Measurements from ENCODE around the gene USP37. TPM values are rescaled to one million over a fixed set of nuclear protein-coding genes. Genes with fewer than 3 reads are reported as not detected.

The USP37 gene
- total RNA-seq, 1 experiment from 2014 or later, result 23.5 TPM

DNA sequence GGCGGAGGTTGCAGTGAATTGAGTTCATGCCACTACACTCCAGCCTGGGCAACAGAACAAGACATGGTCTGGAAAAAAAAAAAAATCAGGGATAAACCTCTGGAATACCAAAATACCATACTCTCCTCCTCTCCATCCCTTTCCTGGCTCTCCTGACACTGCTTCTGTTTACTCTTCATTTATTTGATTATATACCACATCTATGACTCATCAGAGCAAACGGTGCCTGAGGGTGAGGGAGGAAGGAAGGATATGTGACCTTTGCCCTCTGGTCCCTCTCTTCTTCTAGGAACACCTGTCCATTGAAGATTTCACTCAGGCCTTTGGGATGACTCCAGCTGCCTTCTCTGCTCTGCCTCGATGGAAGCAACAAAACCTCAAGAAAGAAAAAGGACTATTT is 119.2 kb downstream of the USP37 start:
- H4K20me1 ChIP-seq (ENCODE audit: insufficient read depth), result no peaks in the 10 kb centered on the region
- no peaks in the 10 kb centered on the region for H3K9me2 ChIP-seq (ENCODE audit: insufficient read depth)
- H3K4me2 ChIP-seq (ENCODE audit: low read length), result peak overlapping the region; percentile 9; the same call in 1 of the 2 replicates
- H3K9ac ChIP-seq (ENCODE audit: low read length), result no peak overlapping the region
- DNase-seq (ENCODE audit: low read depth, low spot score), result no peak
- H3K36me3 ChIP-seq (ENCODE audit: control insufficient read depth in 1 of 2, insufficient read depth in 2 of 2, low read length in 2 of 2), result peaks cover 0 to 1% of the 10 kb centered on the region in 2 experiments; a peak in 1 of 4 replicates
- H3K4me3 ChIP-seq (replicated peaks in 1 of 2; ENCODE audit: low read depth in 1 of 2, low read length in 2 of 2), result no peak overlapping the region
- intact Hi-C loops (cut with micrococcal nuclease), result no loop called here
- RAD21 ChIA-PET (ENCODE audit: low non-redundant PET in 1 of 2, low total read pairs in 2 of 2, uncharacterized antibody in 2 of 2, unreplicated experiment in 2 of 2), result no interaction called here
- H3K4me1 ChIP-seq (ENCODE audit: control insufficient read depth in 1 of 2, insufficient read depth in 2 of 2, low read length in 2 of 2), result peaks cover 17% of the 10 kb centered on the region in 2 experiments
- H3K27me3 ChIP-seq (ENCODE audit: insufficient read depth, low read length), result no peaks in the 10 kb centered on the region
- TF ChIP-seq SIN3A (IDR thresholded peaks at IDR 0.05; ENCODE audit: low read depth) (no peak), JUND (IDR thresholded peaks at IDR 0.05) (peak; percentile 29; the same call in 1 of the 2 replicates), CBX3 (IDR thresholded peaks at IDR 0.05; ENCODE audit: low read depth) (no peak), EGR1 (IDR thresholded peaks at IDR 0.05; ENCODE audit: low read depth) (no peak), FOSL1 (IDR thresholded peaks at IDR 0.05; ENCODE audit: low read depth) (peak; percentile 31; the same call in 1 of the 2 replicates), ZFX (IDR thresholded peaks at IDR 0.05) (no peak), YY1 (IDR thresholded peaks at IDR 0.05; ENCODE audit: extremely low read depth, insufficient replicate concordance, low read depth, low read length) (no peak)
- H3K9me3 ChIP-seq (ENCODE audit: control insufficient read depth in 1 of 2, insufficient read depth in 1 of 2, low read depth in 1 of 2, low read length in 2 of 2), result no peaks in the 10 kb centered on the region
- POLR2A ChIA-PET, result no interaction called here
- H3K27ac ChIP-seq (ENCODE audit: low read depth, low read length), result no peak overlapping the region
- CTCF ChIA-PET, result no interaction called here
- peak; percentile 76 for ATAC-seq
- H3K79me2 ChIP-seq (ENCODE audit: insufficient read depth, low read length), result no peaks in the 10 kb centered on the region
- no TSS peak for BruUV-seq (replicated peaks)
- H2AFZ ChIP-seq (ENCODE audit: low read depth, low read length, poor library complexity, severe bottlenecking), result no peak overlapping the region

DNA sequence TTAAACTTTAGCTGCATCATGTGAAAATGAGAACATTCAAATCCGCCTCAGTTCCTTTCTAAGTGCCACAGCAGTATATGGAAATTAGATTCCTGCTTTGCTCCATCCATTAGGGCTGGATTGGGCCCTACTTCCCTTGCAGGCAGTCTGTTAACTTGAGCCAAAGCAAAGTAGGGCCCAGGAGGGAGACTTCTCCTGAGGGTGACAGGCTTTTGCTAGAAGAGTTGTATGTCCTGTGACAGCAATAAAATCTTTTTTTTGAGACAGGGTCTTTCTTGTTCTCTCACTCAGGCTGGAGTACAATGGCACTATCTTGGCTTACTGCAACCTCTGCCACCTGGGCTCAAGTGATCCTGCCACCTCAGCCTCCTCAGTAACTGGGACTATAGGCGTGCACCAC is 121.1 kb downstream of the USP37 start:
- ChIA-PET CTCF (no interaction called here), RAD21 (ENCODE audit: low non-redundant PET in 1 of 2, low total read pairs in 2 of 2, uncharacterized antibody in 2 of 2, unreplicated experiment in 2 of 2) (no interaction called here), POLR2A (no interaction called here)
- no TSS peak for BruUV-seq (replicated peaks)
- Histone ChIP-seq H3K36me3 (ENCODE audit: control insufficient read depth in 1 of 2, insufficient read depth in 2 of 2, low read length in 2 of 2) (no peaks in the 10 kb centered on the region), H3K4me3 (replicated peaks in 1 of 2; ENCODE audit: low read depth in 1 of 2, low read length in 2 of 2) (no peak overlapping the region), H3K4me2 (ENCODE audit: low read length) (no peak overlapping the region), H3K27ac (ENCODE audit: low read depth, low read length) (no peak overlapping the region), H3K9ac (ENCODE audit: low read length) (no peak overlapping the region), H4K20me1 (ENCODE audit: insufficient read depth) (no peaks in the 10 kb centered on the region), H3K9me3 (ENCODE audit: control insufficient read depth in 1 of 2, insufficient read depth in 1 of 2, low read depth in 1 of 2, low read length in 2 of 2) (no peaks in the 10 kb centered on the region), H3K27me3 (ENCODE audit: insufficient read depth, low read length) (no peaks in the 10 kb centered on the region), H2AFZ (ENCODE audit: low read depth, low read length, poor library complexity, severe bottlenecking) (no peak overlapping the region), H3K9me2 (ENCODE audit: insufficient read depth) (no peaks in the 10 kb centered on the region), H3K4me1 (ENCODE audit: control insufficient read depth in 1 of 2, insufficient read depth in 2 of 2, low read length in 2 of 2) (peaks cover 17% of the 10 kb centered on the region in 2 experiments), H3K79me2 (ENCODE audit: insufficient read depth, low read length) (no peaks in the 10 kb centered on the region)
- DNase-seq (ENCODE audit: low read depth, low spot score) (no peak), ATAC-seq (no peak)
- intact Hi-C loops (cut with micrococcal nuclease), result no loop called here
- TF ChIP-seq, protein P1, sequence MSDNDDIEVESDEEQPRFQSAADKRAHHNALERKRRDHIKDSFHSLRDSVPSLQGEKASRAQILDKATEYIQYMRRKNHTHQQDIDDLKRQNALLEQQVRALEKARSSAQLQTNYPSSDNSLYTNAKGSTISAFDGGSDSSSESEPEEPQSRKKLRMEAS (IDR thresholded peaks at IDR 0.05), result no peak
- TF ChIP-seq CEBPB (IDR thresholded peaks at IDR 0.05; ENCODE audit: low read depth), result no peak
- TF ChIP-seq, protein P2, sequence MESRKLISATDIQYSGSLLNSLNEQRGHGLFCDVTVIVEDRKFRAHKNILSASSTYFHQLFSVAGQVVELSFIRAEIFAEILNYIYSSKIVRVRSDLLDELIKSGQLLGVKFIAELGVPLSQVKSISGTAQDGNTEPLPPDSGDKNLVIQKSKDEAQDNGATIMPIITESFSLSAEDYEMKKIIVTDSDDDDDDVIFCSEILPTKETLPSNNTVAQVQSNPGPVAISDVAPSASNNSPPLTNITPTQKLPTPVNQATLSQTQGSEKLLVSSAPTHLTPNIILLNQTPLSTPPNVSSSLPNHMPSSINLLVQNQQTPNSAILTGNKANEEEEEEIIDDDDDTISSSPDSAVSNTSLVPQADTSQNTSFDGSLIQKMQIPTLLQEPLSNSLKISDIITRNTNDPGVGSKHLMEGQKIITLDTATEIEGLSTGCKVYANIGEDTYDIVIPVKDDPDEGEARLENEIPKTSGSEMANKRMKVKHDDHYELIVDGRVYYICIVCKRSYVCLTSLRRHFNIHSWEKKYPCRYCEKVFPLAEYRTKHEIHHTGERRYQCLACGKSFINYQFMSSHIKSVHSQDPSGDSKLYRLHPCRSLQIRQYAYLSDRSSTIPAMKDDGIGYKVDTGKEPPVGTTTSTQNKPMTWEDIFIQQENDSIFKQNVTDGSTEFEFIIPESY (IDR thresholded peaks at IDR 0.05; ENCODE audit: extremely low read depth, insufficient replicate concordance, low read length), result no peak
- no peak for TF ChIP-seq SIN3A (IDR thresholded peaks at IDR 0.05; ENCODE audit: low read depth)
- TF ChIP-seq, protein P3, sequence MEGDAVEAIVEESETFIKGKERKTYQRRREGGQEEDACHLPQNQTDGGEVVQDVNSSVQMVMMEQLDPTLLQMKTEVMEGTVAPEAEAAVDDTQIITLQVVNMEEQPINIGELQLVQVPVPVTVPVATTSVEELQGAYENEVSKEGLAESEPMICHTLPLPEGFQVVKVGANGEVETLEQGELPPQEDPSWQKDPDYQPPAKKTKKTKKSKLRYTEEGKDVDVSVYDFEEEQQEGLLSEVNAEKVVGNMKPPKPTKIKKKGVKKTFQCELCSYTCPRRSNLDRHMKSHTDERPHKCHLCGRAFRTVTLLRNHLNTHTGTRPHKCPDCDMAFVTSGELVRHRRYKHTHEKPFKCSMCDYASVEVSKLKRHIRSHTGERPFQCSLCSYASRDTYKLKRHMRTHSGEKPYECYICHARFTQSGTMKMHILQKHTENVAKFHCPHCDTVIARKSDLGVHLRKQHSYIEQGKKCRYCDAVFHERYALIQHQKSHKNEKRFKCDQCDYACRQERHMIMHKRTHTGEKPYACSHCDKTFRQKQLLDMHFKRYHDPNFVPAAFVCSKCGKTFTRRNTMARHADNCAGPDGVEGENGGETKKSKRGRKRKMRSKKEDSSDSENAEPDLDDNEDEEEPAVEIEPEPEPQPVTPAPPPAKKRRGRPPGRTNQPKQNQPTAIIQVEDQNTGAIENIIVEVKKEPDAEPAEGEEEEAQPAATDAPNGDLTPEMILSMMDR (IDR thresholded peaks at IDR 0.05 in 2 of 3, conservative IDR thresholded peaks at IDR 0.05 in 1 of 3; ENCODE audit: borderline replicate concordance in 1 of 3, insufficient read depth in 1 of 3, low read depth in 2 of 3, low read length in 2 of 3), result no peak
- TF ChIP-seq, protein P4, sequence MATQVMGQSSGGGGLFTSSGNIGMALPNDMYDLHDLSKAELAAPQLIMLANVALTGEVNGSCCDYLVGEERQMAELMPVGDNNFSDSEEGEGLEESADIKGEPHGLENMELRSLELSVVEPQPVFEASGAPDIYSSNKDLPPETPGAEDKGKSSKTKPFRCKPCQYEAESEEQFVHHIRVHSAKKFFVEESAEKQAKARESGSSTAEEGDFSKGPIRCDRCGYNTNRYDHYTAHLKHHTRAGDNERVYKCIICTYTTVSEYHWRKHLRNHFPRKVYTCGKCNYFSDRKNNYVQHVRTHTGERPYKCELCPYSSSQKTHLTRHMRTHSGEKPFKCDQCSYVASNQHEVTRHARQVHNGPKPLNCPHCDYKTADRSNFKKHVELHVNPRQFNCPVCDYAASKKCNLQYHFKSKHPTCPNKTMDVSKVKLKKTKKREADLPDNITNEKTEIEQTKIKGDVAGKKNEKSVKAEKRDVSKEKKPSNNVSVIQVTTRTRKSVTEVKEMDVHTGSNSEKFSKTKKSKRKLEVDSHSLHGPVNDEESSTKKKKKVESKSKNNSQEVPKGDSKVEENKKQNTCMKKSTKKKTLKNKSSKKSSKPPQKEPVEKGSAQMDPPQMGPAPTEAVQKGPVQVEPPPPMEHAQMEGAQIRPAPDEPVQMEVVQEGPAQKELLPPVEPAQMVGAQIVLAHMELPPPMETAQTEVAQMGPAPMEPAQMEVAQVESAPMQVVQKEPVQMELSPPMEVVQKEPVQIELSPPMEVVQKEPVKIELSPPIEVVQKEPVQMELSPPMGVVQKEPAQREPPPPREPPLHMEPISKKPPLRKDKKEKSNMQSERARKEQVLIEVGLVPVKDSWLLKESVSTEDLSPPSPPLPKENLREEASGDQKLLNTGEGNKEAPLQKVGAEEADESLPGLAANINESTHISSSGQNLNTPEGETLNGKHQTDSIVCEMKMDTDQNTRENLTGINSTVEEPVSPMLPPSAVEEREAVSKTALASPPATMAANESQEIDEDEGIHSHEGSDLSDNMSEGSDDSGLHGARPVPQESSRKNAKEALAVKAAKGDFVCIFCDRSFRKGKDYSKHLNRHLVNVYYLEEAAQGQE (IDR thresholded peaks at IDR 0.05; ENCODE audit: low read depth), result no peak
- TF ChIP-seq POLR2A (IDR thresholded peaks at IDR 0.05; ENCODE audit: borderline replicate concordance, extremely low read depth, insufficient read depth, insufficient read length), result no peak
- TF ChIP-seq ZFX (IDR thresholded peaks at IDR 0.05), result no peak
- TF ChIP-seq TCF7L2 (IDR thresholded peaks at IDR 0.05; ENCODE audit: borderline replicate concordance, extremely low read depth, insufficient read depth, insufficient read length), result no peak

Measured in HCT116 (cell line).